ENCODE data around the gene SLC22A31. TPM values are rescaled to one million over a fixed set of nuclear protein-coding genes. Genes with fewer than 3 reads are reported as not detected.
A peak's percentile ranks its signal among the peaks of the same experiment; 100 is the strongest.

SLC22A31 gene
- polyA plus RNA-seq, 1 of the 3 experiments (the other 2 are of a cell fraction) = 0.07 TPM

DNA sequence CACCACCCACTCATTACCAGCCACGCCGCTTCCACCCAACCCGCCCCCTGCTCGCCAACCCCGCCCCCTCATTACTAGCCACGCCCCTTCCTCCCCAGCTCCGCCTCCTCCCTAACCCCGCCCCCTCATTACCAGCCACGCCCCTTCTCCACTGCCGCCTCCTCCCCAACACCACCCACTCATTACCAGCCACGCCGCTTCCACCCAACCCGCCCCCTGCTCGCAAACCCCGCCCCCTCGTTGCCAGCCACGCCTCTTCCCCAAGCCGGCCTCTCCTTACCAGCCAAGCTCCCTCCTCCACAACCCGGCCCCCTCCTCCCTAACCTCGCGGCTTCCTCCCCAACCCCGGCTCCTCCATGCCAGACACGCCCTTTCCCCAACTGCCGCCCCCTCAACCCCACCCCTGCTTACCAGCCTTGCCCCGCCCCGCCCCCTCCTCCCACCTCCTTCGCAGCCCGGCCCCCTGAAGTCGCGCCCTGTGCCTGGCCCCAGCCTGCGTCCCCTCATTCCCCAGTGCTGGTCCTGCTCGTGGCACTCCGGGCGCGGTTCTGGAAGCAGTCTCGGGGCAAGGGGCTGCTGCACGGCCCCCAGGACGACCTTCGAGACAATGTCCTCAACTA is 7.3 kb downstream of the SLC22A31 start:
- TF ChIP-seq, protein P1, sequence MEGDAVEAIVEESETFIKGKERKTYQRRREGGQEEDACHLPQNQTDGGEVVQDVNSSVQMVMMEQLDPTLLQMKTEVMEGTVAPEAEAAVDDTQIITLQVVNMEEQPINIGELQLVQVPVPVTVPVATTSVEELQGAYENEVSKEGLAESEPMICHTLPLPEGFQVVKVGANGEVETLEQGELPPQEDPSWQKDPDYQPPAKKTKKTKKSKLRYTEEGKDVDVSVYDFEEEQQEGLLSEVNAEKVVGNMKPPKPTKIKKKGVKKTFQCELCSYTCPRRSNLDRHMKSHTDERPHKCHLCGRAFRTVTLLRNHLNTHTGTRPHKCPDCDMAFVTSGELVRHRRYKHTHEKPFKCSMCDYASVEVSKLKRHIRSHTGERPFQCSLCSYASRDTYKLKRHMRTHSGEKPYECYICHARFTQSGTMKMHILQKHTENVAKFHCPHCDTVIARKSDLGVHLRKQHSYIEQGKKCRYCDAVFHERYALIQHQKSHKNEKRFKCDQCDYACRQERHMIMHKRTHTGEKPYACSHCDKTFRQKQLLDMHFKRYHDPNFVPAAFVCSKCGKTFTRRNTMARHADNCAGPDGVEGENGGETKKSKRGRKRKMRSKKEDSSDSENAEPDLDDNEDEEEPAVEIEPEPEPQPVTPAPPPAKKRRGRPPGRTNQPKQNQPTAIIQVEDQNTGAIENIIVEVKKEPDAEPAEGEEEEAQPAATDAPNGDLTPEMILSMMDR (IDR thresholded peaks at IDR 0.05) = no peak
- TF ChIP-seq, protein P2, sequence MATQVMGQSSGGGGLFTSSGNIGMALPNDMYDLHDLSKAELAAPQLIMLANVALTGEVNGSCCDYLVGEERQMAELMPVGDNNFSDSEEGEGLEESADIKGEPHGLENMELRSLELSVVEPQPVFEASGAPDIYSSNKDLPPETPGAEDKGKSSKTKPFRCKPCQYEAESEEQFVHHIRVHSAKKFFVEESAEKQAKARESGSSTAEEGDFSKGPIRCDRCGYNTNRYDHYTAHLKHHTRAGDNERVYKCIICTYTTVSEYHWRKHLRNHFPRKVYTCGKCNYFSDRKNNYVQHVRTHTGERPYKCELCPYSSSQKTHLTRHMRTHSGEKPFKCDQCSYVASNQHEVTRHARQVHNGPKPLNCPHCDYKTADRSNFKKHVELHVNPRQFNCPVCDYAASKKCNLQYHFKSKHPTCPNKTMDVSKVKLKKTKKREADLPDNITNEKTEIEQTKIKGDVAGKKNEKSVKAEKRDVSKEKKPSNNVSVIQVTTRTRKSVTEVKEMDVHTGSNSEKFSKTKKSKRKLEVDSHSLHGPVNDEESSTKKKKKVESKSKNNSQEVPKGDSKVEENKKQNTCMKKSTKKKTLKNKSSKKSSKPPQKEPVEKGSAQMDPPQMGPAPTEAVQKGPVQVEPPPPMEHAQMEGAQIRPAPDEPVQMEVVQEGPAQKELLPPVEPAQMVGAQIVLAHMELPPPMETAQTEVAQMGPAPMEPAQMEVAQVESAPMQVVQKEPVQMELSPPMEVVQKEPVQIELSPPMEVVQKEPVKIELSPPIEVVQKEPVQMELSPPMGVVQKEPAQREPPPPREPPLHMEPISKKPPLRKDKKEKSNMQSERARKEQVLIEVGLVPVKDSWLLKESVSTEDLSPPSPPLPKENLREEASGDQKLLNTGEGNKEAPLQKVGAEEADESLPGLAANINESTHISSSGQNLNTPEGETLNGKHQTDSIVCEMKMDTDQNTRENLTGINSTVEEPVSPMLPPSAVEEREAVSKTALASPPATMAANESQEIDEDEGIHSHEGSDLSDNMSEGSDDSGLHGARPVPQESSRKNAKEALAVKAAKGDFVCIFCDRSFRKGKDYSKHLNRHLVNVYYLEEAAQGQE (IDR thresholded peaks at IDR 0.05; ENCODE audit: low read depth, low read length) = no peak
- no peak for TF ChIP-seq TCF12 (IDR thresholded peaks at IDR 0.05)
- TF ChIP-seq RCOR1 (IDR thresholded peaks at IDR 0.05; ENCODE audit: low read length) = no peak
- TF ChIP-seq, protein P3, sequence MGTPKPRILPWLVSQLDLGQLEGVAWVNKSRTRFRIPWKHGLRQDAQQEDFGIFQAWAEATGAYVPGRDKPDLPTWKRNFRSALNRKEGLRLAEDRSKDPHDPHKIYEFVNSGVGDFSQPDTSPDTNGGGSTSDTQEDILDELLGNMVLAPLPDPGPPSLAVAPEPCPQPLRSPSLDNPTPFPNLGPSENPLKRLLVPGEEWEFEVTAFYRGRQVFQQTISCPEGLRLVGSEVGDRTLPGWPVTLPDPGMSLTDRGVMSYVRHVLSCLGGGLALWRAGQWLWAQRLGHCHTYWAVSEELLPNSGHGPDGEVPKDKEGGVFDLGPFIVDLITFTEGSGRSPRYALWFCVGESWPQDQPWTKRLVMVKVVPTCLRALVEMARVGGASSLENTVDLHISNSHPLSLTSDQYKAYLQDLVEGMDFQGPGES (IDR thresholded peaks at IDR 0.05; ENCODE audit: low read depth, low read length) = no peak
- TF ChIP-seq TEAD4 (IDR thresholded peaks at IDR 0.05; ENCODE audit: borderline replicate concordance, insufficient read depth) = no peak
- no peak for TF ChIP-seq EZH2phosphoT487 (IDR thresholded peaks at IDR 0.05; ENCODE audit: borderline replicate concordance, low read depth)
- TF ChIP-seq, protein P4, sequence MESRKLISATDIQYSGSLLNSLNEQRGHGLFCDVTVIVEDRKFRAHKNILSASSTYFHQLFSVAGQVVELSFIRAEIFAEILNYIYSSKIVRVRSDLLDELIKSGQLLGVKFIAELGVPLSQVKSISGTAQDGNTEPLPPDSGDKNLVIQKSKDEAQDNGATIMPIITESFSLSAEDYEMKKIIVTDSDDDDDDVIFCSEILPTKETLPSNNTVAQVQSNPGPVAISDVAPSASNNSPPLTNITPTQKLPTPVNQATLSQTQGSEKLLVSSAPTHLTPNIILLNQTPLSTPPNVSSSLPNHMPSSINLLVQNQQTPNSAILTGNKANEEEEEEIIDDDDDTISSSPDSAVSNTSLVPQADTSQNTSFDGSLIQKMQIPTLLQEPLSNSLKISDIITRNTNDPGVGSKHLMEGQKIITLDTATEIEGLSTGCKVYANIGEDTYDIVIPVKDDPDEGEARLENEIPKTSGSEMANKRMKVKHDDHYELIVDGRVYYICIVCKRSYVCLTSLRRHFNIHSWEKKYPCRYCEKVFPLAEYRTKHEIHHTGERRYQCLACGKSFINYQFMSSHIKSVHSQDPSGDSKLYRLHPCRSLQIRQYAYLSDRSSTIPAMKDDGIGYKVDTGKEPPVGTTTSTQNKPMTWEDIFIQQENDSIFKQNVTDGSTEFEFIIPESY (IDR thresholded peaks at IDR 0.05; ENCODE audit: borderline replicate concordance, low read depth) = no peak
- TF ChIP-seq FOSL2 (IDR thresholded peaks at IDR 0.05; ENCODE audit: borderline replicate concordance, low read depth) = no peak
- TF ChIP-seq FOXJ3 (CRISPR knock-in tag; IDR thresholded peaks at IDR 0.05) = no peak
- no peak for TF ChIP-seq SIN3A (IDR thresholded peaks at IDR 0.05; ENCODE audit: borderline replicate concordance, low read depth, low read length)
- TF ChIP-seq TAF1 (IDR thresholded peaks at IDR 0.05; ENCODE audit: borderline replicate concordance, low read depth, low read length) = no peak
- Histone ChIP-seq H3K27me3 (ENCODE audit: insufficient read depth) (peaks cover 8% of the 10 kb centered on the region; the same call in 1 of the 2 replicates), H3K9ac (no peak overlapping the region), H4K20me1 (ENCODE audit: insufficient read depth) (no peaks in the 10 kb centered on the region), H3K4me3 (ENCODE audit: low read depth in 2 of 2, low read length in 1 of 2) (peak overlapping the region in 1 of 2 experiments; percentile 19; a peak in 1 of 4 replicates), H3F3A (replicated peaks; ENCODE audit: insufficient read depth) (peaks cover 3% of the 10 kb centered on the region), H3K9me2 (no peaks in the 10 kb centered on the region), H3K4me1 (ENCODE audit: control insufficient read depth in 1 of 2, insufficient read depth in 2 of 2, low read depth in 1 of 2, low read length in 1 of 2) (peaks cover 0 to 15% of the 10 kb centered on the region in 2 experiments; a peak in 1 of 4 replicates), H2AFZ (ENCODE audit: low read depth) (no peak overlapping the region), H3K9me3 (no peaks in the 10 kb centered on the region), H3K4me2 (peak overlapping the region; percentile 52; the same call in 1 of the 2 replicates), H3K36me3 (replicated peaks in 1 of 2; ENCODE audit: control insufficient read depth in 1 of 2, insufficient read depth in 2 of 2, low read length in 1 of 2) (no peaks in the 10 kb centered on the region), H3K79me2 (ENCODE audit: insufficient read depth) (no peaks in the 10 kb centered on the region), H3K27ac (ENCODE audit: low read depth in 2 of 2, low read length in 1 of 2) (no peak overlapping the region)
- peak; percentile 88 for DNase-seq
- ChIA-PET POLR2A (interaction anchor here (0.6 kb wide), 1 partner anchor 192 kb away, joined by 8 read pairs; no protein-coding TSS in a partner anchor), CTCF (interaction anchor here (1.3 kb wide), 1 partner anchor 18 kb away, joined by 3 read pairs; no protein-coding TSS in a partner anchor)
- WGBS (ENCODE audit: low lambda C conversion rate) = 5% methylated on average over 37 of the region's 39 CpGs

Measured in SK-N-SH (cell line).